LNCAP (cell line): ENCODE measurements around the gene NAP1L4.

ENCODE experiments used
- CTCF ChIP-seq: fragments of 450-650 bp; IDR thresholded peaks from 2 replicates; pipeline ENCODE4 v1.5.1; 2017; ENCODE audit warnings: mild to moderate bottlenecking

The NAP1L4 gene

GRCh38 chr11:2951231-2952110 is 40.7 kb downstream of the NAP1L4 start:
- TF ChIP-seq CTCF = no peak

- TF ChIP-seq CTCF = no peak
These were observed 41.3 kb downstream of the NAP1L4 start for GRCh38 chr11:2950825-2951224.

- TF ChIP-seq CTCF = no peak
These were observed 42.2 kb downstream of the NAP1L4 start for GRCh38 chr11:2949920-2950319.

- TF ChIP-seq CTCF = no peak
These were observed 44.4 kb downstream of the NAP1L4 start for GRCh38 chr11:2947744-2948143.

GRCh38 chr11:2945757-2946287 is 46.3 kb downstream of the NAP1L4 start:
- TF ChIP-seq CTCF = no peak

- TF ChIP-seq CTCF = no peak
These were observed 46.9 kb downstream of the NAP1L4 start for GRCh38 chr11:2945031-2945756.

- TF ChIP-seq CTCF = no peak
These were observed 47.6 kb downstream of the NAP1L4 start for GRCh38 chr11:2944530-2944929.
